GM12874 (cell line): ENCODE measurements around the gene SNAPC5.

Experiments
- CTCF ChIP-seq: IDR thresholded peaks from 2 replicates; pipeline ENCODE4 v1.5.1; 2011; ENCODE audit warnings: low read depth, mild to moderate bottlenecking, control low read depth, low read length, moderate library complexity; ENCODE audit not compliant: insufficient read depth

The SNAPC5 gene

GRCh38 chr15:66498501-66499386 is 1.2 kb upstream of the SNAPC5 start:
- TF ChIP-seq CTCF = no peak

DNA sequence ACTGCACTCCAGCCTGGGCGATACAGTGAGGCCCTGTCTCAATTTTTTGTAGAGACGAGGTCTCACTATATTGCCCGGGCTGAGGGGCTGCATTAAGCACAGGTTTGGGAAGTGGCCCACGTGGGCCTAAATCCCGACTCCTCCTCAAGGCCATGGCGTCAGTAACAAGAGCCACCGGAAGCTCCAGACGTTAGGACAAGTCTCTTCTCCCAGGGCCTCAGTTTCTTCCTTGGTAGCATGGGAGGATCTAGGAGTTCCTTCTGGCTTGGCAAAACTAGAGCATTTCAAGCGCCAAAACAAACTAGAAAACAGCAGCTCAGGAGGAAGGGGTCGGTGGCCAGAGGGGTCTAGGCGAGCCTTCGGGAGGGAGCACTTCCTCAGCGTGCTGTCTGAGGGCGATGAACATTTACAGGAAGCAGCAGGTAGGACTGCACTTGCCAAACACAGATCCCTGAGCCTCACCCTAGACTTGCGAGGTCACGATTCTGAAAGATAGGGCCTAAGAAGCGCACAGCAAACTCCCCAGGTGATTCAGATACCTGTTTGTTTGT is 536 bp downstream of the SNAPC5 start:
- TF ChIP-seq CTCF = no peak

GRCh38 chr15:66494262-66494661 is 3.3 kb downstream of the SNAPC5 start:
- no peak for TF ChIP-seq CTCF

DNA sequence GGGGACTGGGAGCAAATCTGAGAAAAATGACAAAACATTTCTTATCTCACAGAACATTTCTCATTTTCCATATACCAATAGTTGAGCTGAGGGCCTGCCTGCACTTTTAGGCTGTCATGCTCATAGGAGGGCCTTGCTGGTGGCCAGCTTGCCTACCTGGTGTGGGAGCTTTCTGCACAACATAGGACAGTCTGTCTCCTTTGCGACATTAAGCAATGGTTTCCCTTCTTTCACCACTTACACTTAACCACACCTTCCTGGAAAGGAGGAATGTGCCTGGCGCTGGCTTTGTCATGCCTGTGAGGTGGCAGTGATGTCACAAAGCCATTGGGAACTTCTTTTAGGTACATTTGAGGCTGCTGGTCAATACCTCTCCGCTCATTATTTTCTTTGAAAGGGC is 5.7 kb downstream of the SNAPC5 start:
- no peak for TF ChIP-seq CTCF

GRCh38 chr15:66489179-66489791 is 8.3 kb downstream of the SNAPC5 start:
- no peak for TF ChIP-seq CTCF

DNA sequence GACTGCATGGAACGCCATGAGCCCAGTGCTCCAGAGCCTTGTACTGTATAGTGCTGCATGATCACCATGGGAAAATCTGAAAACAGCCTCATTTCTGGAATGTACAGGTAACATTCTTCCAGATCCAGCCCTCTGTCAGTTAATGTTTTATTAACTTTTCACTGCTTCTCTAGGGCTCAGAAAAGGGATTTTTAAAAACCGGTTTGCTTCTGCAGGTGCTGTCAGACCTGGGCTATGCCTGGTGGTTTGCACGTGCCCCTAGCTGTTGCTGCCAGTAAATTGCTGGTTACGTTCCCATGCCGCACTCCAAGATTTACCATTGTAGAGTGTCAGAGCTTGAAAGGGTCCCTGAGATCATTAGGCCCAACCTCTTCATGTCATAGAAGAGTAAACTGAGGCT is 9.0 kb downstream of the SNAPC5 start:
- no peak for TF ChIP-seq CTCF

- TF ChIP-seq CTCF = no peak
Observed at GRCh38 chr15:66486887-66487286, 10.7 kb downstream of the SNAPC5 start.
